Spleen (tissue), 11 donors: ENCODE data around the gene KDM2A. TPM values are rescaled to one million over a fixed set of nuclear protein-coding genes. Genes with fewer than 3 reads are reported as not detected.

Experiments used
- DNase-seq: peaks from one replicate; pipeline ENCODE4 v3.0.0-alpha.2; 2020
- H3K27ac ChIP-seq, 8 donors: fragments of 200-600 bp; sonication (generic) in 7 of 8; 1 replicate in 4 of 8; 2 replicates in 4 of 8; pipeline versions ENCODE4 v1.5.0 to v1.8.0; 2016 to 2021; ENCODE audit warnings: inconsistent platforms in 4 of 8, mild to moderate bottlenecking in 4 of 8, moderate library complexity in 1 of 8
- H3K27me3 ChIP-seq, 7 donors: fragments of 200-600 bp; sonication (generic) in 6 of 7; replicated peaks in 1 of 7; 1 replicate in 4 of 7; 2 replicates in 3 of 7; pipeline versions ENCODE4 v1.5.0 to v1.8.0; 2016 to 2021; ENCODE audit warnings: inconsistent platforms in 3 of 7, mild to moderate bottlenecking in 1 of 7
- H3K36me3 ChIP-seq, 6 donors: fragments of 200-600 bp; sonication (generic) in 5 of 6; 1 replicate in 4 of 6; 2 replicates in 2 of 6; pipeline versions ENCODE4 v1.5.0 to v1.8.0; 2016 to 2021; ENCODE audit warnings: inconsistent platforms in 2 of 6
- H3K4me1 ChIP-seq, 6 donors: fragments of 200-600 bp; sonication (generic) in 5 of 6; 1 replicate in 3 of 6; 2 replicates in 3 of 6; pipeline versions ENCODE4 v1.5.0 to v1.8.0; 2016 to 2021; ENCODE audit warnings: inconsistent platforms in 3 of 6
- H3K4me3 ChIP-seq, 8 donors: fragments of 200-600 bp; sonication (generic) in 7 of 8; 1 replicate in 4 of 8; 2 replicates in 4 of 8; pipeline versions ENCODE4 v1.5.0 to v1.8.0; 2016 to 2021; ENCODE audit warnings: inconsistent platforms in 4 of 8, mild to moderate bottlenecking in 4 of 8, moderate library complexity in 2 of 8
- H3K9me3 ChIP-seq, 8 donors: fragments of 200-600 bp; sonication (generic) in 7 of 8; 1 replicate in 4 of 8; 2 replicates in 4 of 8; pipeline versions ENCODE4 v1.5.0 to v1.8.0; 2016 to 2021; ENCODE audit warnings: inconsistent platforms in 4 of 8
- POLR2A ChIP-seq, 3 donors: fragments of 450-650 bp; IDR thresholded peaks; one replicate each; pipeline ENCODE4 v1.5.1; 2017; ENCODE audit warnings: antibody characterized with exemption in 3 of 3, mild to moderate bottlenecking in 1 of 3
- POLR2AphosphoS5 ChIP-seq, 3 donors: sonication (generic); formaldehyde crosslinking; IDR thresholded peaks; one replicate each; pipeline ENCODE4 v1.5.1; 2017; ENCODE audit warnings: antibody characterized with exemption in 3 of 3
- WGBS, 5 donors: extraction: QIAGEN DNeasy Blood & Tissue Kit in 3 of 5; methylation state at CpG; one replicate each; pipeline versions ENCODE4 v1.1.5 to v1.1.7; 2013 to 2018; 5-methylcytosine and 5-hydroxymethylcytosine counted together
- intact Hi-C: fragments of 100-400 bp; cut with DNase I; formaldehyde crosslinking; loops from one replicate; pipeline ENCODE4 v1.15.0; 2023; ENCODE audit warnings: low total_unique reads
- polyA plus RNA-seq, 3 donors: library from polyadenylated mRNA; stranded (reverse); fragments of 200-250 nt; gene quantifications; one replicate each; pipeline ENCODE4 v1.2.1, GENCODE V29; 2013
- total RNA-seq, 7 donors: library from RNA; depleted of rRNA in 3 of 7; stranded (reverse); fragments of >200 nt in 3 of 7; fragmentation: NEBNext Ultra II Directional in 4 of 7; extraction: Animal tissue kit (Norgen Biotek cat#: 25700) in 4 of 7; gene quantifications; one replicate each; pipeline versions ENCODE4 v1.1.0 to v1.2.1, GENCODE V29; 2016 to 2021
- TF ChIP-seq, protein P1 (sequence below), 11 experiments: fragments of 200-600 bp in 7 of 11; fragments of 450-650 bp in 4 of 11; sonication (generic) in 4 of 11; IDR thresholded peaks in 8 of 11; conservative IDR thresholded peaks in 3 of 11; 1 replicate in 7 of 11; 2 replicates in 4 of 11; pipeline versions ENCODE4 v1.4.0 to v1.8.0; 2016 to 2021; ENCODE audit warnings: antibody characterized with exemption in 11 of 11, inconsistent platforms in 4 of 11, mild to moderate bottlenecking in 1 of 11
- donor health status: healthy with polysubstance abuse.
- donor health status: DM: no; HTN: no; CAD: no; lungs with moderate emphysema.
- donor health status: DM: no; HTN: no; CAD: no.
- donor health status: Bipolar disorder and iron deficiency.
- donor health status: healthy.
- donor health status: DM: no; HTN: no; CAD: no.
- donor health status: DM: yes; HTN: yes; CAD: no.

Gene KDM2A
- total and polyA plus RNA-seq, 10 donors: 18.5 to 149 (median 125) TPM

DNA sequence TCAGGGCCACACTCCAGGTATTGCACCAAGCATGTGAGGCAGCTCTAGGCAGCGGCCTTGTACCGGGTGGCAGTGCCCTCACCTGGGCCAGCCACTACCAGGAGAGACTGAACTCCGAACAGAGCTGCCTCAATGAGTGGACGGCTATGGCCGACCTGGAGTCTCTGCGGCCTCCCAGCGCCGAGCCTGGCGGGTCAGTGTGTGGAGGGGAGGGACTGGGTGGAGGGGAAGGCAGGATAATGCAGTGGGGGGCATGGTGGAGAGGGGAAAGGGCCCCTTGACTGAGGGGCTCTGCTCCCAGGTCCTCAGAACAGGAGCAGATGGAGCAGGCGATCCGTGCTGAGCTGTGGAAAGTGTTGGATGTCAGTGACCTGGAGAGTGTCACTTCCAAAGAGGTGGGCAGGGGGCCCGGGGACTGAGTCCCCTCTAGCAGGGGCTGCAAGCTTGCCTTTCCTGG, 188.5 kb downstream of the KDM2A start:
- H3K27ac ChIP-seq: no peak overlapping the region
- DNase-seq: peak; percentile 65
- no peaks in the 10 kb centered on the region for H3K27me3 ChIP-seq
- no peak for TF ChIP-seq POLR2AphosphoS5 (IDR thresholded peaks at IDR 0.05)
- TF ChIP-seq POLR2A (IDR thresholded peaks at IDR 0.05): no peak
- TF ChIP-seq, protein P1, sequence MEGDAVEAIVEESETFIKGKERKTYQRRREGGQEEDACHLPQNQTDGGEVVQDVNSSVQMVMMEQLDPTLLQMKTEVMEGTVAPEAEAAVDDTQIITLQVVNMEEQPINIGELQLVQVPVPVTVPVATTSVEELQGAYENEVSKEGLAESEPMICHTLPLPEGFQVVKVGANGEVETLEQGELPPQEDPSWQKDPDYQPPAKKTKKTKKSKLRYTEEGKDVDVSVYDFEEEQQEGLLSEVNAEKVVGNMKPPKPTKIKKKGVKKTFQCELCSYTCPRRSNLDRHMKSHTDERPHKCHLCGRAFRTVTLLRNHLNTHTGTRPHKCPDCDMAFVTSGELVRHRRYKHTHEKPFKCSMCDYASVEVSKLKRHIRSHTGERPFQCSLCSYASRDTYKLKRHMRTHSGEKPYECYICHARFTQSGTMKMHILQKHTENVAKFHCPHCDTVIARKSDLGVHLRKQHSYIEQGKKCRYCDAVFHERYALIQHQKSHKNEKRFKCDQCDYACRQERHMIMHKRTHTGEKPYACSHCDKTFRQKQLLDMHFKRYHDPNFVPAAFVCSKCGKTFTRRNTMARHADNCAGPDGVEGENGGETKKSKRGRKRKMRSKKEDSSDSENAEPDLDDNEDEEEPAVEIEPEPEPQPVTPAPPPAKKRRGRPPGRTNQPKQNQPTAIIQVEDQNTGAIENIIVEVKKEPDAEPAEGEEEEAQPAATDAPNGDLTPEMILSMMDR (IDR thresholded peaks at IDR 0.05 in 8 of 11, conservative IDR thresholded peaks at IDR 0.05 in 3 of 11): no peak
- H3K36me3 ChIP-seq: peaks cover 0 to 55% (median 19%) of the 10 kb centered on the region in 6 donors
- no peaks in the 10 kb centered on the region for H3K9me3 ChIP-seq
- intact Hi-C loops: no loop called here
- H3K4me3 ChIP-seq: no peak overlapping the region
- H3K4me1 ChIP-seq: peaks cover 10 to 55% (median 27%) of the 10 kb centered on the region in 6 donors
- 85 to 94% (median 91%) methylated on average over 9 to 12 of the region's 12 CpGs for WGBS, 5 donors

Other genes with a start within 250 kb of the KDM2A start
- gene PC, start 160.9 kb upstream of the KDM2A start, total RNA-seq: 1 to 10 TPM; 3.4 to 8.8 (median 5.3) TPM
- gene PC, start 160.9 kb upstream of the KDM2A start, polyA plus RNA-seq: 1 to 10 TPM; 4.6 to 6.8 (median 4.9) TPM
- gene C11orf86, start 144.0 kb upstream of the KDM2A start, total RNA-seq: not detected
- under 1 TPM in 1 of 3 donors, not detected in 2; 0.13 TPM for gene C11orf86, start 144.0 kb upstream of the KDM2A start, polyA plus RNA-seq
- gene SYT12, start 96.1 kb upstream of the KDM2A start, total RNA-seq: not detected
- gene SYT12, start 96.1 kb upstream of the KDM2A start, polyA plus RNA-seq: under 1 TPM; 0.02 to 0.13 (median 0.05) TPM
- 1 to 10 TPM; 1.3 to 6.4 (median 2.2) TPM for gene RHOD, start 62.4 kb upstream of the KDM2A start, total RNA-seq
- gene RHOD, start 62.4 kb upstream of the KDM2A start, polyA plus RNA-seq: 1 to 10 TPM; 3.1 to 3.6 (median 3.5) TPM
- 100 to 1,000 TPM; 168 to 301 (median 263) TPM for gene GRK2, start 147.2 kb downstream of the KDM2A start, total RNA-seq
- 100 to 1,000 TPM; 119 to 270 (median 192) TPM for gene GRK2, start 147.2 kb downstream of the KDM2A start, polyA plus RNA-seq
- gene ANKRD13D, start 170.0 kb downstream of the KDM2A start, total RNA-seq: 100 to 1,000 TPM in 5 of 7 donors, 10 to 100 TPM in 2; 67.3 to 151 (median 124) TPM
- gene ANKRD13D, start 170.0 kb downstream of the KDM2A start, polyA plus RNA-seq: 100 to 1,000 TPM in 2 of 3 donors, 10 to 100 TPM in 1; 65.2 to 138 (median 129) TPM
- gene SSH3, start 184.3 kb downstream of the KDM2A start, total RNA-seq: 10 to 100 TPM; 14.6 to 31.8 (median 22.9) TPM
- 10 to 100 TPM in 1 of 3 donors, 1 to 10 TPM in 2; 4.3 to 11.1 (median 5.9) TPM for gene SSH3, start 184.3 kb downstream of the KDM2A start, polyA plus RNA-seq
- 100 to 1,000 TPM in 4 of 7 donors, 10 to 100 TPM in 3; 81.4 to 159 (median 103) TPM for gene POLD4, start 234.3 kb downstream of the KDM2A start, total RNA-seq
- gene POLD4, start 234.3 kb downstream of the KDM2A start, polyA plus RNA-seq: 100 to 1,000 TPM; 267 to 290 (median 279) TPM